Right lobe of liver (tissue), 6 donors: ENCODE measurements around the gene PYGM. TPM values are rescaled to one million over a fixed set of nuclear protein-coding genes. Genes with fewer than 3 reads are reported as not detected.
"Not testable (repeated sequence)": the region's sequence is repeated elsewhere in the genome, so short reads cannot be mapped to it uniquely, and the experiment has no call there.

ENCODE experiments used
- ATAC-seq, 4 donors: fragments of 200-7000 bp; cut with Tn5 transposase; one replicate each; pipeline ENCODE4 v1.9.1; 2020; ENCODE audit warnings: mild to moderate bottlenecking in 4 of 4, moderate library complexity in 4 of 4
- DNase-seq, 3 donors: peaks; one replicate each; pipeline ENCODE4 v3.0.0-alpha.2; 2020
- H3K27ac ChIP-seq, 3 donors: fragments of 200-600 bp; one replicate each; pipeline ENCODE4 v1.8.0; 2022
- H3K27me3 ChIP-seq, 2 donors: fragments of 200-600 bp; one replicate each; pipeline ENCODE4 v1.8.0; 2022
- H3K36me3 ChIP-seq, 4 donors: fragments of 200-600 bp; sonication (generic) in 1 of 4; one replicate each; pipeline versions ENCODE4 v1.5.1 to v1.8.0; 2017 to 2022; ENCODE audit warnings: control low read depth in 1 of 4
- H3K4me1 ChIP-seq, 4 donors: fragments of 200-600 bp; sonication (generic) in 1 of 4; one replicate each; pipeline versions ENCODE4 v1.5.1 to v1.8.0; 2017 to 2022; ENCODE audit warnings: control low read depth in 1 of 4
- H3K4me3 ChIP-seq, 3 donors: fragments of 200-600 bp; one replicate each; pipeline ENCODE4 v1.8.0; 2022
- H3K9me3 ChIP-seq, 4 donors: fragments of 200-600 bp; sonication (generic) in 1 of 4; one replicate each; pipeline versions ENCODE4 v1.5.1 to v1.8.0; 2017 to 2022; ENCODE audit warnings: control low read depth in 1 of 4
- CTCF ChIP-seq, 4 donors: fragments of 200-600 bp in 3 of 4; fragments of 450-650 bp in 1 of 4; IDR thresholded peaks; one replicate each; pipeline versions ENCODE4 v1.5.1 to v1.8.0; 2016 to 2022; ENCODE audit warnings: antibody characterized with exemption in 4 of 4, mild to moderate bottlenecking in 2 of 4
- POLR2A ChIP-seq: fragments of 450-650 bp; IDR thresholded peaks from one replicate; pipeline ENCODE4 v1.6.1; 2017; ENCODE audit warnings: antibody characterized with exemption, mild to moderate bottlenecking
- WGBS: methylation state at CpG from one replicate; pipeline ENCODE4 v1.1.6; 2018; ENCODE audit warnings: low coverage, low lambda C conversion rate; ENCODE audit not compliant: insufficient coverage; ENCODE audit errors: missing lambda C conversion rate; 5-methylcytosine and 5-hydroxymethylcytosine counted together
- intact Hi-C, 2 donors: fragments of 100-400 bp; cut with DNase I; formaldehyde crosslinking; loops; one replicate each; pipeline versions ENCODE4 v1.11.2 to v1.14.1; 2022
- total RNA-seq, 6 experiments: library from RNA; depleted of rRNA in 2 of 6; stranded (reverse); fragments of >200 nt in 2 of 6; fragmentation: NEBNext Ultra II Directional in 3 of 6; extraction: Animal tissue kit (Norgen Biotek cat#: 25700) in 3 of 6; gene quantifications; one replicate each; pipeline versions ENCODE4 v1.1.0 to v1.2.4, GENCODE V29; 2016 to 2023
- donor health status: DM: no; HTN: yes; CAD: no.
- donor health status: DM: no; HTN: no; CAD: no.
- donor health status: DM: no; HTN: no; CAD: no.
- donor health status: DM: no; HTN: yes; CAD: no.
- donor health status: DM: no; HTN: yes; CAD: no.

PYGM gene
- total RNA-seq, 6 experiments from 2014 or later = 0.24 to 1.4 (median 0.47) TPM

DNA sequence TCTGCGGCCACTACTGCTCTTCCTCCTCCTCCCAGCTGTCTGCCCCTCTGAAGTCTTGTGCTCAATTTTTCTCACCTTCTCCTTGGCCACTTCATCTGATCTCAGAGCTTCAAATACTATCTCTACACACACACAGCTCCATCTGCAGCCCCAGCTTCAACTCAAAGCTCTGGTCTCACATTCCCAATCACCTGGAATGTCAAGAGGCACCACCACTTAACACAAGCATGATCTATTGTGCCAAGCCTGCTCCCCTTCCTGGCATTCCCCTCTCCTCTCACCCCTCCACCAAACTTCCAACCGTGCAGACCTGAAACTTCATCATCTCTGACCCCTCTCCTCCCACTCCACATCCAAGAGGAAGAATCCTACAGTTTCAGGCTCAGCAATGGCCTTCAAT lies 54.3 kb downstream of the PYGM start:
- ATAC-seq (no peak), DNase-seq (no peak)
- WGBS = 28% methylated on average over 2 of the region's 2 CpGs
- Histone ChIP-seq H3K27me3 (peaks cover 0 to 4% of the 10 kb centered on the region in 2 donors), H3K27ac (no peak overlapping the region), H3K4me3 (no peak overlapping the region), H3K36me3 (no peaks in the 10 kb centered on the region), H3K9me3 (no peaks in the 10 kb centered on the region), H3K4me1 (no peaks in the 10 kb centered on the region)
- intact Hi-C loops = no loop called here
- no peak for TF ChIP-seq CTCF (IDR thresholded peaks at IDR 0.05)
- TF ChIP-seq POLR2A = no peak

GRCh38 chr11:64703048-64703447 lies 56.7 kb downstream of the PYGM start:
- TF ChIP-seq CTCF (IDR thresholded peaks at IDR 0.05) = no peak
- no peak for TF ChIP-seq POLR2A
- DNase-seq = no peak
- peaks cover 0 to 4% of the 10 kb centered on the region in 2 donors for H3K27me3 ChIP-seq
- no peak overlapping the region for H3K4me3 ChIP-seq
- intact Hi-C loops = no loop called here
- no peaks in the 10 kb centered on the region for H3K9me3 ChIP-seq
- no peak overlapping the region for H3K27ac ChIP-seq
- WGBS = no CpG with 5 or more reads among the region's 2 CpGs
- no peaks in the 10 kb centered on the region for H3K36me3 ChIP-seq
- ATAC-seq = no peak
- no peaks in the 10 kb centered on the region for H3K4me1 ChIP-seq

DNA sequence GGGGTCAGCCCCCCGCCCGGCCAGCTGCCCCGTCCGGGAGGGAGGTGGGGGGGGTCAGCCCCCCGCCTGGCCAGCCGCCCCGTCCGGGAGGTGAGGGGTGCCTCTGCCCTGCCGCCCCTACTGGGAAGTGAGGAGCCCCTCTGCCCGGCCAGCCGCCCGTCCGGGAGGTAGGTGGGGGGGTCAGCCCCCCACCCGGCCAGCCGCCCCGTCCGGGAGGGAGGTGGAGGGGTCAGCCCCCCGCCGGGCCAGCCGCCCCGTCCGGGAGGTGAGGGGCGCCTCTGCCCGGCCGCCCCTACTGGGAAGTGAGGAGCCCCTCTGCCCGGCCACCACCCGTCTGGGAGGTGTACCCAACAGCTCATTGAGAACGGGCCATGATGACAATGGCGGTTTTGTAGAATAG lies 57.8 kb downstream of the PYGM start:
- DNase-seq, ATAC-seq, H3K4me1 ChIP-seq, intact Hi-C loops, H3K27me3 ChIP-seq, H3K4me3 ChIP-seq, H3K36me3 ChIP-seq, H3K27ac ChIP-seq, H3K9me3 ChIP-seq: not testable (repeated sequence)
- 80% methylated on average over 1 of the region's 29 CpGs for WGBS

GRCh38 chr11:64698427-64698826 lies 61.3 kb downstream of the PYGM start:
- DNase-seq (no peak), ATAC-seq (no peak)
- TF ChIP-seq CTCF (IDR thresholded peaks at IDR 0.05) (no peak), POLR2A (no peak)
- H3K4me3 ChIP-seq = no peak overlapping the region
- WGBS = 100% methylated on average over 1 of the region's 1 CpG
- H3K36me3 ChIP-seq = no peaks in the 10 kb centered on the region
- intact Hi-C loops = no loop called here
- no peak overlapping the region for H3K27ac ChIP-seq
- no peaks in the 10 kb centered on the region for H3K9me3 ChIP-seq
- no peaks in the 10 kb centered on the region for H3K4me1 ChIP-seq
- peaks cover 0 to 3% of the 10 kb centered on the region in 2 donors for H3K27me3 ChIP-seq

DNA sequence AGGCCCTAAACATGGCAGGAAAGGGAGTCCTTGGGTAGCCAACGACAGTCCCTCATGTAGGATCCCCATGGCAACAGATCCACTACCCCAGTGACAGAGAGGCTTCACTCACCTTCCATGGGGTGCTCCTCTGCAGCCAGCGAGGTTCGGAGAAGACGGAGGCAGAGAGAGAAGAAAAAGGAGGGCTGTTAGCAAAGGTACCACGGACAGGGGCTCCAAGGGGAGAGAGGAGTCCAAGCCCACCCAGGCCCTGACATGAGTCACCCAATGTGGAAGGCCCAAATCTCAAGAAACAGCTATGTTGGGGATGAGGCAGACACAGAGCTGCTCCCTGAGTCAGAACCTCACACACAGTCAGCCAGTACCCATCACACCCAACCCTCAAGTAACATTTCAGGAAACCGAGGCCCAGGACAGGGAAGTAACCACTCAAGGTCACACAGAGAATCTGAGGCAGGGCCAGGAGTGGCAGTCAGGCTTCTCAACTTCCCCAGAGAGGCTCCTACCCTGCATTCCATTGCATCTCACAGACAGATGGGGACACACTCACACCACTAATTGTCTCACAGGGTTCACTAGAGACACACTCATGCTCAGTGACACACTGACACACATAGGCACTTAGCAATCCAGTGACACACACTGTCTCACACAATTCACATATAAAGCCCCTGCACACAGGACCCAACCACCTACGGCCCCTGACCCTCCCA lies 62.0 kb downstream of the PYGM start:
- WGBS = 86% methylated on average over 5 of the region's 7 CpGs
- peak in 2 of 4 donors; percentile 14 to 22 for ATAC-seq
- no peak for DNase-seq

More for the DNA sequence above, 62.0 kb downstream of the PYGM start:
- H3K9me3 ChIP-seq = no peaks in the 10 kb centered on the region
- H3K4me3 ChIP-seq = no peak overlapping the region
- no peaks in the 10 kb centered on the region for H3K27me3 ChIP-seq
- no peaks in the 10 kb centered on the region for H3K36me3 ChIP-seq
- H3K27ac ChIP-seq = no peak overlapping the region
- intact Hi-C loops = no loop called here
- no peaks in the 10 kb centered on the region for H3K4me1 ChIP-seq
- TF ChIP-seq CTCF (IDR thresholded peaks at IDR 0.05) (no peak), POLR2A (no peak)

Other genes starting within 250 kb of the PYGM start
- gene SLC22A11, start 204.0 kb downstream of the PYGM start, total RNA-seq = 1 to 10 TPM in 2 of 6 experiments, under 1 TPM in 2, not detected in 2; 0.11 to 3.9 (median 0.65) TPM
- gene SLC22A12, start 168.8 kb downstream of the PYGM start, total RNA-seq = under 1 TPM in 3 of 6 experiments, not detected in 3; 0.22 to 0.80 (median 0.74) TPM
- 1 to 10 TPM; 1.6 to 7.7 (median 2.3) TPM for gene NRXN2, start 36.8 kb downstream of the PYGM start, total RNA-seq
- 1 to 10 TPM; 1.6 to 8.1 (median 3.2) TPM for gene RASGRP2, start 15.8 kb downstream of the PYGM start, total RNA-seq
- gene SF1, start 18.6 kb upstream of the PYGM start, total RNA-seq = 100 to 1,000 TPM in 5 of 6 experiments, 10 to 100 TPM in 1; 92.7 to 164 (median 141) TPM
- 10 to 100 TPM in 1 of 6 experiments, 1 to 10 TPM in 5; 3.4 to 14.7 (median 4.8) TPM for gene MAP4K2, start 43.2 kb upstream of the PYGM start, total RNA-seq
- 10 to 100 TPM; 13.1 to 21.5 (median 17.0) TPM for gene MEN1, start 50.6 kb upstream of the PYGM start, total RNA-seq
- gene CDC42BPG, start 84.7 kb upstream of the PYGM start, total RNA-seq = 1 to 10 TPM in 1 of 6 experiments, under 1 TPM in 5; 0.63 to 1.1 (median 0.99) TPM
- 10 to 100 TPM; 18.8 to 36.1 (median 26.3) TPM for gene EHD1, start 118.6 kb upstream of the PYGM start, total RNA-seq
- gene ATG2A, start 157.2 kb upstream of the PYGM start, total RNA-seq = 10 to 100 TPM; 26.4 to 42.9 (median 32.2) TPM
- 10 to 100 TPM in 1 of 6 experiments, 1 to 10 TPM in 5; 6.8 to 12.6 (median 8.9) TPM for gene PPP2R5B, start 164.7 kb upstream of the PYGM start, total RNA-seq
- under 1 TPM in 1 of 6 experiments, not detected in 5; 0.46 TPM for gene GPHA2, start 175.9 kb upstream of the PYGM start, total RNA-seq
- under 1 TPM in 2 of 6 experiments, not detected in 4; 0.33 to 0.86 TPM for gene MAJIN, start 212.1 kb upstream of the PYGM start, total RNA-seq
- gene BATF2, start 237.0 kb upstream of the PYGM start, total RNA-seq = 1 to 10 TPM; 1.9 to 2.5 (median 2.3) TPM